ENCODE results near the gene MZT2A. TPM values are rescaled to one million over a fixed set of nuclear protein-coding genes. Genes with fewer than 3 reads are reported as not detected.
"Not testable (repeated sequence)": the region's sequence is repeated elsewhere in the genome, so short reads cannot be mapped to it uniquely, and the experiment has no call there.

MZT2A gene
- total RNA-seq, 3 donors from 2014 or later (not counting 1 experiment from before 2014, with no cell fraction given), result 37.7 to 47.0 (median 42.5) TPM

- WGBS (ENCODE audit: insufficient coverage), result 100% methylated on average over 3 of the region's 3 CpGs
- H3K4me1 ChIP-seq (ENCODE audit: control insufficient read depth, insufficient read depth, low read length); H3K4me3 Mint-ChIP-seq; H3K9me3 ChIP-seq (ENCODE audit: control insufficient read depth, insufficient read depth, low read length); H3K36me3 Mint-ChIP-seq; H3K36me3 ChIP-seq (ENCODE audit: control insufficient read depth, insufficient read depth, low read length); DNase-seq; H3K27ac Mint-ChIP-seq; H3K4me3 ChIP-seq (ENCODE audit: low read length); ATAC-seq; intact Hi-C loops (cut with micrococcal nuclease); H3K27ac ChIP-seq (ENCODE audit: low read length); H3K27me3 ChIP-seq (ENCODE audit: control insufficient read depth, insufficient read depth, low read length); H3K9me3 Mint-ChIP-seq; H3K27me3 Mint-ChIP-seq (ENCODE audit: low read depth in 2 of 2); H3K4me1 Mint-ChIP-seq: not testable (repeated sequence)
Measured at GRCh38 chr2:131470944-131471343, 21.3 kb downstream of the MZT2A start.

- intact Hi-C loops (cut with micrococcal nuclease); ATAC-seq; H3K9me3 Mint-ChIP-seq; H3K9me3 ChIP-seq (ENCODE audit: control insufficient read depth, insufficient read depth, low read length); H3K27me3 ChIP-seq (ENCODE audit: control insufficient read depth, insufficient read depth, low read length); H3K27ac ChIP-seq (ENCODE audit: low read length); H3K4me1 ChIP-seq (ENCODE audit: control insufficient read depth, insufficient read depth, low read length); H3K4me3 ChIP-seq (ENCODE audit: low read length); DNase-seq; H3K27me3 Mint-ChIP-seq (ENCODE audit: low read depth in 2 of 2); H3K36me3 Mint-ChIP-seq; H3K4me3 Mint-ChIP-seq; H3K27ac Mint-ChIP-seq; H3K4me1 Mint-ChIP-seq; H3K36me3 ChIP-seq (ENCODE audit: control insufficient read depth, insufficient read depth, low read length): not testable (repeated sequence)
- WGBS (ENCODE audit: insufficient coverage), result 95% methylated on average over 7 of the region's 10 CpGs
Measured at GRCh38 chr2:131467722-131468121, 24.5 kb downstream of the MZT2A start.

DNA sequence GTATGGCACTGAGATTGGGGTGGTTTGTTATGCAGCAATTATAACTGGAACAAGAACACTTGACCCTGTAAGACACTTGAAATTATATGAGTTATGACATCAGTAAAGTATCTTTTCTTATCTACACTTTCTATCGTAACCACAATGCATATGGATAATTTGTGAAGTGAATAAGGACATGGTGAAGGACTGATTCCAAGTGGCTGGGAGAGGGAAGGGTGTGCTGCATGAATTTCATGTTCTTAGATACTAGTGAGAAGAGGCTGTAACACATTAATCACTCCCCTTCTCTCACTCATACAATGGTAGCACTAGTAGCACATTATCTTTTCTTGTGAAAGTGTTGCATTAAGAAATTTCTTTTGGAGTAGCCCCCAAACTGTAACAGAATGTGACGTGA lies 37.3 kb downstream of the MZT2A start:
- H3K27me3 ChIP-seq (ENCODE audit: control insufficient read depth, insufficient read depth, low read length); intact Hi-C loops (cut with micrococcal nuclease); H3K36me3 Mint-ChIP-seq; H3K9me3 ChIP-seq (ENCODE audit: control insufficient read depth, insufficient read depth, low read length); H3K36me3 ChIP-seq (ENCODE audit: control insufficient read depth, insufficient read depth, low read length); H3K27me3 Mint-ChIP-seq (ENCODE audit: low read depth in 2 of 2); H3K4me3 ChIP-seq (ENCODE audit: low read length); H3K4me1 ChIP-seq (ENCODE audit: control insufficient read depth, insufficient read depth, low read length); H3K27ac ChIP-seq (ENCODE audit: low read length); H3K4me3 Mint-ChIP-seq; H3K27ac Mint-ChIP-seq; H3K4me1 Mint-ChIP-seq; ATAC-seq; H3K9me3 Mint-ChIP-seq; DNase-seq: not testable (repeated sequence)
- WGBS (ENCODE audit: insufficient coverage), result no CpG with 5 or more reads among the region's 2 CpGs

GRCh38 chr2:131451265-131451949 lies 40.8 kb downstream of the MZT2A start:
- DNase-seq; H3K27me3 Mint-ChIP-seq (ENCODE audit: low read depth in 2 of 2); H3K4me1 Mint-ChIP-seq; H3K27ac Mint-ChIP-seq; H3K9me3 Mint-ChIP-seq; H3K27ac ChIP-seq (ENCODE audit: low read length); H3K36me3 Mint-ChIP-seq; H3K4me3 ChIP-seq (ENCODE audit: low read length); ATAC-seq; H3K36me3 ChIP-seq (ENCODE audit: control insufficient read depth, insufficient read depth, low read length); H3K9me3 ChIP-seq (ENCODE audit: control insufficient read depth, insufficient read depth, low read length); H3K4me3 Mint-ChIP-seq; intact Hi-C loops (cut with micrococcal nuclease); H3K4me1 ChIP-seq (ENCODE audit: control insufficient read depth, insufficient read depth, low read length); H3K27me3 ChIP-seq (ENCODE audit: control insufficient read depth, insufficient read depth, low read length): not testable (repeated sequence)
- 78% methylated on average over 6 of the region's 10 CpGs for WGBS (ENCODE audit: insufficient coverage)

- H3K9me3 ChIP-seq (ENCODE audit: control insufficient read depth, insufficient read depth, low read length); H3K4me3 Mint-ChIP-seq; H3K4me1 ChIP-seq (ENCODE audit: control insufficient read depth, insufficient read depth, low read length); H3K4me3 ChIP-seq (ENCODE audit: low read length); intact Hi-C loops (cut with micrococcal nuclease); H3K9me3 Mint-ChIP-seq; H3K27ac ChIP-seq (ENCODE audit: low read length); H3K27me3 Mint-ChIP-seq (ENCODE audit: low read depth in 2 of 2); H3K36me3 ChIP-seq (ENCODE audit: control insufficient read depth, insufficient read depth, low read length); H3K36me3 Mint-ChIP-seq; H3K4me1 Mint-ChIP-seq; ATAC-seq; H3K27me3 ChIP-seq (ENCODE audit: control insufficient read depth, insufficient read depth, low read length); H3K27ac Mint-ChIP-seq; DNase-seq: not testable (repeated sequence)
- 85% methylated on average over 6 of the region's 9 CpGs for WGBS (ENCODE audit: insufficient coverage)
Measured at GRCh38 chr2:131447981-131448380, 44.2 kb downstream of the MZT2A start.

DNA sequence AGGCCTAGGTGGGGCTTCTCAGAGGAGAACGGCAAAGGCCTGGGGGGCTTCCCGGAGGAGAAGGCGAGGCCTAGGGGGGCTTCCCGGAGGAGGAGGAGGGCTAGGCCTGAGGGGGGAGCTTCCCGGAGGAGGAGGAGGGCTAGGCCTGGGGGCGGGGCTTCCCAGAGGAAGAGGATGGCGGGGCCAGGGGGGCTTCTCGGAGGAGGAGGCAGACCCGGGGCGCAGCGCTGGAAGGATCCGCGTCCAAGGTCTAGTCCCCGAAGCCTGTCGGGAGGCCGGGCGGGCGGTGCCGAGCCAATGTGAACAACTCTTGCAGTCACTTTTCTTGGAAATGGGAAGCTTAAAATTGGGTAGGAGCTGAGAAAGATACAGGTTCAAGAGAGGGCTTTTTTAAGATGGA lies 46.3 kb downstream of the MZT2A start:
- no peaks in the 10 kb centered on the region for H3K4me1 ChIP-seq (ENCODE audit: control insufficient read depth, insufficient read depth, low read length)
- H3K9me3 ChIP-seq (ENCODE audit: control insufficient read depth, insufficient read depth, low read length), result no peaks in the 10 kb centered on the region
- Mint-ChIP-seq H3K36me3 (no peaks in the 10 kb centered on the region), H3K4me1 (no peaks in the 10 kb centered on the region), H3K27ac (no peak overlapping the region), H3K9me3 (no peaks in the 10 kb centered on the region), H3K27me3 (ENCODE audit: low read depth in 2 of 2) (peaks cover 8 to 9% of the 10 kb centered on the region in 2 donors), H3K4me3 (no peak overlapping the region)
- H3K4me3 ChIP-seq (ENCODE audit: low read length), result no peak overlapping the region
- H3K27me3 ChIP-seq (ENCODE audit: control insufficient read depth, insufficient read depth, low read length), result no peaks in the 10 kb centered on the region
- H3K27ac ChIP-seq (ENCODE audit: low read length), result no peak overlapping the region
- no peaks in the 10 kb centered on the region for H3K36me3 ChIP-seq (ENCODE audit: control insufficient read depth, insufficient read depth, low read length)
- WGBS (ENCODE audit: insufficient coverage), result 92% methylated on average over 19 of the region's 19 CpGs
- intact Hi-C loops (cut with micrococcal nuclease), result no loop called here
- DNase-seq (no peak), ATAC-seq (no peak)
- TF ChIP-seq, protein P1, sequence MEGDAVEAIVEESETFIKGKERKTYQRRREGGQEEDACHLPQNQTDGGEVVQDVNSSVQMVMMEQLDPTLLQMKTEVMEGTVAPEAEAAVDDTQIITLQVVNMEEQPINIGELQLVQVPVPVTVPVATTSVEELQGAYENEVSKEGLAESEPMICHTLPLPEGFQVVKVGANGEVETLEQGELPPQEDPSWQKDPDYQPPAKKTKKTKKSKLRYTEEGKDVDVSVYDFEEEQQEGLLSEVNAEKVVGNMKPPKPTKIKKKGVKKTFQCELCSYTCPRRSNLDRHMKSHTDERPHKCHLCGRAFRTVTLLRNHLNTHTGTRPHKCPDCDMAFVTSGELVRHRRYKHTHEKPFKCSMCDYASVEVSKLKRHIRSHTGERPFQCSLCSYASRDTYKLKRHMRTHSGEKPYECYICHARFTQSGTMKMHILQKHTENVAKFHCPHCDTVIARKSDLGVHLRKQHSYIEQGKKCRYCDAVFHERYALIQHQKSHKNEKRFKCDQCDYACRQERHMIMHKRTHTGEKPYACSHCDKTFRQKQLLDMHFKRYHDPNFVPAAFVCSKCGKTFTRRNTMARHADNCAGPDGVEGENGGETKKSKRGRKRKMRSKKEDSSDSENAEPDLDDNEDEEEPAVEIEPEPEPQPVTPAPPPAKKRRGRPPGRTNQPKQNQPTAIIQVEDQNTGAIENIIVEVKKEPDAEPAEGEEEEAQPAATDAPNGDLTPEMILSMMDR (IDR thresholded peaks at IDR 0.05), result no peak

DNA sequence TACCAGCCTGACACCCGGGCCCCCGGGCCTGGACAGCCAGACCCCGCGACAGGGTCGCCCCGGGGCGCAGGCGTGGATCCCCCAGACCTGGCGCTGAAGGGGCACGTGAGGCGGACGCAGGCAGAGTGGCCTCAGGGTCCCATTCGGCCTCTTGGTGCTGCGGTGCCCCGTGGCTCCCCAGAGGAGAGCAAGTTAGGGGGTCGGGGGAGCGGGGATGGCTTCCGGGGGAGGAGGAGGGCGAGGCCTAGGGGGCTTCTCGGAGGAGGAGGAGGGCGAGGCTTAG lies 46.7 kb downstream of the MZT2A start:
- H3K9me3 ChIP-seq (ENCODE audit: control insufficient read depth, insufficient read depth, low read length); H3K9me3 Mint-ChIP-seq; H3K4me1 ChIP-seq (ENCODE audit: control insufficient read depth, insufficient read depth, low read length); H3K36me3 ChIP-seq (ENCODE audit: control insufficient read depth, insufficient read depth, low read length); DNase-seq; ATAC-seq; intact Hi-C loops (cut with micrococcal nuclease); H3K27me3 ChIP-seq (ENCODE audit: control insufficient read depth, insufficient read depth, low read length); H3K27ac ChIP-seq (ENCODE audit: low read length); H3K4me1 Mint-ChIP-seq; H3K4me3 ChIP-seq (ENCODE audit: low read length); H3K36me3 Mint-ChIP-seq; H3K27ac Mint-ChIP-seq; H3K4me3 Mint-ChIP-seq: not testable (repeated sequence)
- 94% methylated on average over 20 of the region's 21 CpGs for WGBS (ENCODE audit: insufficient coverage)
- H3K27me3 Mint-ChIP-seq (ENCODE audit: low read depth in 2 of 2), result peaks cover 9 to 12% of the 10 kb centered on the region in 2 donors

Data from natural killer cell (primary cell).